Caki2 (cell line): ENCODE results near the gene KIAA1328. TPM values are rescaled to one million over a fixed set of nuclear protein-coding genes. Genes with fewer than 3 reads are reported as not detected.
"Not testable (repeated sequence)": the region's sequence is repeated elsewhere in the genome, so short reads cannot be mapped to it uniquely, and the experiment has no call there.

ENCODE experiments used
- DNase-seq: peaks from one replicate; pipeline ENCODE4 v3.0.0-alpha.2; 2015; ENCODE audit warnings: low read depth
- in situ Hi-C: cut with HindIII; loops from 2 replicates; pipeline ENCODE4 v1.10.0; 2016; ENCODE audit warnings: low sequenced_read_pairs, low pct_unique_long_range_greater_than_20kb, mixed read lengths
- total RNA-seq: library from RNA; depleted of rRNA; stranded (reverse); fragments of >200 nt; shearing (Covaris generic); gene quantifications from 2 replicates; pipeline ENCODE4 v1.2.3, GENCODE V29; 2014; ENCODE audit warnings: low replicate concordance

The KIAA1328 gene
- total RNA-seq, 1 experiment from 2014 or later: 4.1 TPM

- DNase-seq: no peak
- in situ Hi-C loops: no loop called here
Observed at GRCh38 chr18:37162551-37162950, 333.6 kb downstream of the KIAA1328 start.

GRCh38 chr18:37163119-37163518, 334.2 kb downstream of the KIAA1328 start:
- in situ Hi-C loops: no loop called here
- no peak for DNase-seq

GRCh38 chr18:37166491-37166890, 337.6 kb downstream of the KIAA1328 start:
- DNase-seq: no peak
- in situ Hi-C loops: no loop called here

- in situ Hi-C loops, DNase-seq: not testable (repeated sequence)
Observed at GRCh38 chr18:37166966-37167365, 338.0 kb downstream of the KIAA1328 start.

DNA sequence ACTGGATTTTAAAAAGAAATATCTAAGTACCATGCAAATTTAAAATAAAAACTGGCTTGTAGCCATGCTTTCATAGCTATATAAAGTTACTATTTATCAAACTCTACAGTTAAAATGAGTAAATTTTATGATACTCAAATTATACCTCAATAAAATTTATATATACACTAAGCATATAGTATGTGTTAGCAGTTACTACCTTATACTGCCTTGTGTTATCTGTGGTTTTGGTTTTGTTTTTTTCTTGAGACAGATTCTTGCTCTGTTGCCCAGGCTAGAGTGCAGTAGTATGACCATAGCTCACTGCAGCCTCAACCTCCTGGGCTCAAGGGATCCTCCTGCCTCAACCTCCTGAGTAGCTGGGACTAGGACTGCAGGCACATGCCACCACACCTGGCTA, 342.1 kb downstream of the KIAA1328 start:
- no peak for DNase-seq
- in situ Hi-C loops: no loop called here

- in situ Hi-C loops: no loop called here
- no peak for DNase-seq
Observed at GRCh38 chr18:37173384-37173783, 344.5 kb downstream of the KIAA1328 start.

GRCh38 chr18:37175727-37176620, 347.0 kb downstream of the KIAA1328 start:
- no peak for DNase-seq
- in situ Hi-C loops: no loop called here

- DNase-seq: no peak
- in situ Hi-C loops: no loop called here
Observed at GRCh38 chr18:37176621-37176934, 347.7 kb downstream of the KIAA1328 start.

DNA sequence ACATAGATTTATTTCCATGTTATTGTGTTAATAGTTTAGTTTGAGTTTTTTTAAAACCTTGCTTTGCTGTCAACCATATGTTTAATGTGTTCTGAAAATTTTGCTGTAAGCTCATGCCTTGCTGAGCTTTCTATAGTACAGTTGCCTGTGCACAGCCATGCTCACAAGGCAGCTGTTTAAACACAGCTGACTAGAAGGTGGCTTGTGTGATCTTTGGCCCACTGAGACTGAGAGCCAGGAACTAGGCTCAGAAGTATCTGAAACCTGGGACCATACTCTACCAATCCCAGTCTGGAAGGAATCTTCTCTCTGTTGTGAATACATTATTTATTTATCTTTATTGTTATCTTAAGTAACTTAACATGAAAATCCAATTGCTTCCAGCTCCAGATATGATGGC, 350.5 kb downstream of the KIAA1328 start:
- in situ Hi-C loops: no loop called here
- no peak for DNase-seq

DNA sequence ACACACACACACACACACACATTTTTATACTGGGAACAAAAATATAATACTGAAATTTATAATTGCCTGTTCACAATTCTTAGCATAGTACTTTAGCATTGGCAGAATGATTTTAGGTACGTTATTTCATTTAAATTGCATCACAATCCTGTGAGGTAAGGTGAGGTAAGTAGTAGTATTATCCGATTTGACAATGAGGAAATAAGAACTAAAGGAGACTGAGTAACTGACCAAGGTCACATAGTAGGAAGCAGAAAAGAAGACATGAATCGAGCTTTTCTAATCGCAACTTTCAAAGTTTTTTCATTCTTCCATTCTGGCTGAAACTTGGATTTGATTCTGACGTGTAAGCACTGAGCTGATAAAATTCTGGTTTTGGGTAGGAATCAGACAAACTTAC, 351.2 kb downstream of the KIAA1328 start:
- in situ Hi-C loops: no loop called here
- no peak for DNase-seq

- in situ Hi-C loops: no loop called here
- DNase-seq: no peak
Observed at GRCh38 chr18:37182340-37183135, 353.6 kb downstream of the KIAA1328 start.

GRCh38 chr18:37184209-37184868, 355.4 kb downstream of the KIAA1328 start:
- DNase-seq: no peak
- in situ Hi-C loops: no loop called here

DNA sequence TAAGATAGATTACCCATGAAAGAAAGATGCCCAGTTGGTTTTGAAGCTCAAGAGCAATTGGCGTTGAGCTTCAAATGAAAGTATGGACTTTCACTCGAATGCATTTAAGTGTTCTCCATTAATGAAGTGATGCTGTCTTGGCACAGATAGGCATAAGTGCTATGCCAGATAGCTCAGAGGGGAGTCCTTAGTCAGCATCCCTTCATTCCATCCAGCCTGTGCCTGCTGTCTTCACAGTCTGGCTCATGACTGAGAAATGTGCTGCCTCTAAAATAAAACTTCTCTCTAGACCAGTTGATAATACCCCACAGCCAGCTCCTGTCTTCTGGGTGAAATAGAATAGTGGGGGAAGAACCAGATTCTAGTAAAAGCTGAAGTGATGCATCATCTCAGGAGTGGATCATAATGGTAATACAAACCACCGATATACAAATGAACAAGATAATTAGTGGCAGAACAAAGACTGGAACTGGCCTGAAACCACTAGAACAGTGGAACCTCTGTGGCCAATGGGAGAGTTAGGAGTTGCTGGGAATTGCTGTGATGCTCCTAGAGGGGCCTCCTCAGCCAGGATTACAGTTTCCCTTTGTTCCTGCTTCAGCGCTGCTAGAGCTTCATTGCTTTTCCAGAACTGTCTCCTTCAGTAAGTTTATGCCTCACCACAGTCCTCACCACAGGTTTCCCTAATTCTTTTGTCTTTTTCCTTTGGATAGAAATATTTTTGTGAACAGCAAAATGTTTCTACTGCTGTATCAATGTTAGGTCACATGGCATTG, 359.3 kb downstream of the KIAA1328 start:
- DNase-seq: no peak
- in situ Hi-C loops: no loop called here

DNA sequence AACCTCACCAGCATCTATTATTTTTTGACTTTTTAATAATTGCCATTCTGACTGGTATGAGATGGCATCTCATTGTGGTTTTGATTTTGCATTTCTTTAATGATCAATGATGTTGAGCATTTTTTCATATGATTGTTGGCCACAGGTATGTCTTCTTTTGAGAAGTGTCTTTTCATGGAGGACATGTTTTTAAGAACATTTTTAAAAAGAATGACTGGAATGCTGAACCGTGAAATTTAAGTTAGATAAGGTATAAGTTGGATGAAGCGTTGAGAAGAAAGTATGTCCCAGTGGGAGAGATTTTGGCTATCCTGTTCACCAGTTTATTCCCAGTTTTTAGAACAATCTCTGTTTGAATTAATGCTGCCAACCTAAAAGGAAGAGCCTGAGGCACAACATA, 370.8 kb downstream of the KIAA1328 start:
- in situ Hi-C loops: no loop called here
- no peak for DNase-seq

DNA sequence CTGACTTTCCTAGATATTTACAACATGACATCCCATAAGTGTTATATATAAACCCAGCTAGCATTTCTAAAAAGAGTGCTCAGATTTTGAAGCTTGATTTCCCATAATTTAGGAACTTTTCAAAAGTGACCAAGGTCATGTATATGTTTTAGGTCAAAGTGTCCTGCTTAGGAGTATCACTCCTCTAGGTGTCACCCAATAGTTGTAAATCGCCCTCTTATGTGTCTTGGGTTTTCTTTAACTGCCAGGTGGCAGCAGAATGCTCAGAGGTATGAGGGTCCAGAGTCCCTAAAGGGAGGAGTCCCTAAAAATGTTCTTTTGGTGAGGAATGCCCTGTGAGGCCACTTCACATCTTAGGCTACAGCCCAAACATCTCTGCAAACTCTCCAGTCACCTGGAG, 378.4 kb downstream of the KIAA1328 start:
- no peak for DNase-seq
- in situ Hi-C loops: no loop called here

DNA sequence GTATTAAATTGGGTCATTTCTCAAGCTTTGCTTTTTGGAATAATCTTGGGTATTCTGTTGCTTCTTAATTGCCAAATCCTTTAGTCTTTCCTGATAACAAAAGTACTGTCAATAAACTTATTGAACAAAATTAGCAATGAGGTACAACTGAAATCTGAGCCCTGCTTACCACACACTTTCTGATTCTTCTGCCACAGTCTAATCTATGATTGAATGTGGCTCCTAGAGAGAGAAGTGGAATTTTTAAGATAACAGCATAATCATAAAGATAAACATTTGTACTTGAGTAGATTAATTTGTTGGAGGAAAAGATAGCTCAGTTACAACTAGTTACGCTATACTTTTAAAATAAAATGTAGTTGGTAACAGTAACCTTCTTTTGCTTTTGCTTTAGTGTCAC, 381.9 kb downstream of the KIAA1328 start:
- no peak for DNase-seq
- in situ Hi-C loops: no loop called here

DNA sequence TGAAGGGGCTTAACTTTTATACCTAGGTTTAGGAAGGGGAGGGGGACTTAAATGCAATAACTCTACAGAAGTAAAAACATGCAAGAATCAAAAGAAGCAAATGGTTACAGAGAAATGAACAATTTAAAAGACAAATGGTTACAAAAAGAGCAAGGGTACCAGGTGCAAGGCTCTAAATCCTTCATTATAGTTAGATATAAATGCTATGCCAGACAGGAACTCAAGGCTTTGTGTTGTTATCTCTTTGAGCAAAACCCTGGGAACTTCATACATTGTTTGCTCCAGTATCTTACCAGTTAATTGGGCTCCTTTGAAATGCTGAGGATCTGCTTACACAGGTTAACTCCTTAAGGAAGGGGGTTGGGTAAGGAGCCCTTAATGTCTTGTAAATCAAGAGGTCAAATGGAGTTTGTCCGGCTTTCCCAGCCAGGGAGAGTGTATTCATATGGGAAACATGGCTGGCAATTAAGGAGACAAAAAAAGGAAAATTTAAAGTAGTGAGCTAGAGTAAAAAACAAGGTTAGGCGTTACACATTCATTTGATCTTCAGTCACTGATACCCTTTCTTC, 389.2 kb downstream of the KIAA1328 start:
- no peak for DNase-seq
- in situ Hi-C loops: no loop called here

- DNase-seq: no peak
- in situ Hi-C loops: no loop called here
Observed at GRCh38 chr18:37219257-37219656, 390.3 kb downstream of the KIAA1328 start.
